ENCODE measurements around the gene NELL2.

Gene NELL2

GRCh38 chr12:44459569-44459968 is 416.5 kb downstream of the NELL2 start:
- TF ChIP-seq PPARA (CRISPR knock-in tag; IDR thresholded peaks at IDR 0.05; ENCODE audit: borderline replicate concordance) = no peak
- TF ChIP-seq OSR1 (CRISPR knock-in tag; IDR thresholded peaks at IDR 0.05) = no peak
- no peak for ATAC-seq

Data from SK-N-SH treated with all-trans-retinoic acid at 6 μM for 48 hours (cell line).